Activated naive CD8-positive, alpha-beta T cell (primary cell): ENCODE data around the gene PIK3IP1.
"Not testable (repeated sequence)": the region's sequence is repeated elsewhere in the genome, so short reads cannot be mapped to it uniquely, and the experiment has no call there.

Source experiments
- H3K27ac Mint-ChIP-seq: one replicate; pipeline ENCODE4 v1.8.0; 2021; ENCODE audit warnings: mixed read lengths
- H3K27me3 Mint-ChIP-seq: one replicate; pipeline ENCODE4 v1.8.0; 2021; ENCODE audit warnings: mixed read lengths
- H3K36me3 Mint-ChIP-seq: one replicate; pipeline ENCODE4 v1.8.0; 2021; ENCODE audit warnings: mixed read lengths
- H3K4me1 Mint-ChIP-seq: one replicate; pipeline ENCODE4 v1.8.0; 2021; ENCODE audit warnings: low read depth, mixed read lengths
- H3K4me3 Mint-ChIP-seq: one replicate; pipeline ENCODE4 v1.8.0; 2021; ENCODE audit warnings: mild to moderate bottlenecking, mixed read lengths
- H3K9me3 Mint-ChIP-seq: one replicate; pipeline ENCODE4 v1.8.0; 2021; ENCODE audit warnings: low read depth, mixed read lengths

The PIK3IP1 gene

DNA sequence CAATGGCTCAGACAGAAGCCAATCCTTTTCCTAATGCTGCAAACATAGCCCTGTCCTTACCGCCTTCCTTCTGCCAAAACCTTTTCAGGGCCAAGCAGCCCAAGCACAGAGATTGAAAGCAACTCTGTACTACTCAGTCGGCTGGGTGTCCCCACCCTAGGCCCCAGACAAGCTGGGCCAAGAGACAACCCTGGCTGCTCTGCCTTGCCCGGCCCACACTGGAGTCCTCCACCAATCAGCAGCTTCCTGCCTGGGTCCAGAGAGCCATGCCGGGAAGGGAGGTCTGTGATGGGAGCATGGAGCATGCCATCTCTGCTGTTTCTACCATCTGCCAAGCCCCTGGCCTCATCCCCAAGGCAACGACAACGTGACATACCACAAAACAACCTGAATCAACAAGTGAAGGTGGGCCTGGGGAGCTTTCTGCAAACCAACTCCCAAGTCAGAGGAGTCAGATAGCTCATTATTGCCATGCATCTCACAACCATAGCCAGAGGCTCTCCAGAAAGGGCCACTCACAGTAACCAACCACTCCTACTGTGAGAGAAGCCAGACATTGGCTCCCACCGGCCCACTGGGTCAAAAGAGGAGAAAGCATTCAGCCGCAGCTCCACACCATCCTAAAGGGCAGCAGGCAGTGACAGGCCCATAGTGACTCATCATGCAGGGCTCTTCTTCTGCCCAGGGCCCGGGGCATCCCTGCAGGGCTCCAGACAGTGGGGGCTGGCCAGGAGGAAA is 35.7 kb upstream of the PIK3IP1 start:
- Mint-ChIP-seq H3K36me3 (peaks cover 5% of the 10 kb centered on the region), H3K9me3 (no peaks in the 10 kb centered on the region), H3K27ac (peak overlapping the region; percentile 34), H3K4me1 (peaks cover 32% of the 10 kb centered on the region), H3K4me3 (no peak overlapping the region), H3K27me3 (no peaks in the 10 kb centered on the region)

DNA sequence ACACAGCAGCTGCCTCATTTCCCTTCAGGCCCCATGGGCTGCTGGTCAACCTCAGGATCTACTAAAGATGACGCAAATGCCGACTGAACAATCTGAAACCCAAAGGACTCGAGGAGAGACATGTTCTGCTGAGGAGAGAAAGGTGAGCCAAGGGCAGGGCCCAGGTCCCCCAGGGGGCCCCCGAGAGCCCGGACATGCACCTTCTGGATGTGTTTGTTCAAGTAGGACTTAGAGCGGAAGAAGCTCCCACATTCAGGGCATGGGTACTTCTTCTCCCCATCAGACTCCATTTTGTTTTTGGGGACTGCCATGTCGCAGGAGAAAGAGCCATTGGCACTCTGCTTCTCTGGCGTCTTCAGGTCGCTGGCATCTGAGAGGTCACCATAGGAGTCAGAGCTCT is 34.6 kb upstream of the PIK3IP1 start:
- Mint-ChIP-seq H3K36me3 (peaks cover 2% of the 10 kb centered on the region), H3K9me3 (no peaks in the 10 kb centered on the region), H3K4me3 (no peak overlapping the region), H3K27ac (peak overlapping the region; percentile 46), H3K27me3 (no peaks in the 10 kb centered on the region), H3K4me1 (peaks cover 31% of the 10 kb centered on the region)

DNA sequence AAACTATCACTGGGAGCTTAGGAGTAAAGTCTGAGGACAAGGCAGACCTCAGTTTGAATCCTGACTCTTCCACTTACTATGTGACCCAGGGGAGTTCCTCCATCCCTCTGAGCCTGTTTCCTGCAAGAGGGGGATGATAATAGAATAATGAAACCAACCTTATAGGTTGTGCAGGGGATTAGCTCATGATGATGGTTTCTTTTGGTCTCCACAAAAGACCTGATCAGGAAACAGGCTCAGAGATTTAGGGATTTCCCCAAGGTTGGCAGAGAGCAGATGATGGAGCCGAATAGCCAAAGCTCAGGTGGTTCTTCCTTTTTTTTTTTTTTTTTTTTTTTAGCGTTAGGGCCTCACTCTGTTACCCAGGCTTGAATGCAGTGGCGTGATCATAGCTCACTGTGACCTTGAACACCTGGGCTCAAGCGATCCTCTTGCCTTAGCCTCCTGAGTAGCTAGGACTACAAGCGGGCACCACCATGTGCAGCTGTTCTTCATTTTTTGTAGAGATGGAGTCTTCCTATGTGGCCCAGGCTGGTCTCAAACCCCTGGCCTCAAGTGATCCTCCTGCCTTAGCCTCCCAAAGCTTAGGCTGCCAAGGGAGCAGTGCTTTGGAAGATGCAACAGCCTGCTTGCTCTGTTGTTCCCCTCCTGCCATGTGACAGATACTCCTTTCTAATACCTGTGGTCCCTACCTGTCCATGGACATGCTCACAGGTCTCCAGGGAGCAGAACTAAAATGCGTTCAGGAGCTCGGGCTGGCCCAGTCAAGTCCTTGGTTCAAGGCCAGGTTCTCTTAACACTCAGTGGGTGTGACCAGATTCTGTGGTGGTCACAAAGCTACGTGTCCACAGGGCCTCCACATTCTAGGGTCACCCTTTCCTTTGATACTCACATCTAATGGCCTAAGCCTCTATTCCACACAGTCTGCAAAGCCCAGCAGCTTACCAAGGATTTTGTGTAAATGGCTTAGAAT is 31.6 kb upstream of the PIK3IP1 start:
- no peaks in the 10 kb centered on the region for H3K27me3 Mint-ChIP-seq
- no peaks in the 10 kb centered on the region for H3K9me3 Mint-ChIP-seq
- no peak overlapping the region for H3K4me3 Mint-ChIP-seq
- peaks cover 5% of the 10 kb centered on the region for H3K36me3 Mint-ChIP-seq
- H3K4me1 Mint-ChIP-seq, result peaks cover 10% of the 10 kb centered on the region
- H3K27ac Mint-ChIP-seq, result peak overlapping the region; percentile 58

DNA sequence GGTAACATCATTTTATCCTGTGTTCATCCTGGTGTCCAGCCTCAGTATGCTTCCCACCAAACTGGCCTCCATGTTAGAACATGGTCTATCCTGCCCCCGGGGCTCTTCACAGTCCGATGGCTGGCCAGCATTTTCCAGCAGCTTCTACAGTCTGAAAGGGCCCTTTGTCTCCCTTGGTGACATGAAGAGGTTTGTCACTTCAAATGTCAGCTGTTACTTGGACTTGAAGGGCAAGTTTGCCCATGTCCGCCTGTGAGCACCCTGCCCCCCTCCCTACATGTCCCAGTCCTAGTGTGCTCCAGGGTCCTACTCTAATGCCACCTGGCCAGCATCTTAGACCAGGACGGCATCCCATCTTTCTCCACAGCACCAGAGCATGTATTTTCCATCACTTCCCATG is 29.1 kb upstream of the PIK3IP1 start:
- Mint-ChIP-seq H3K27ac (peak overlapping the region; percentile 61), H3K36me3 (peaks cover 9% of the 10 kb centered on the region), H3K4me3 (no peak overlapping the region), H3K27me3 (no peaks in the 10 kb centered on the region), H3K4me1 (peaks cover 9% of the 10 kb centered on the region), H3K9me3 (no peaks in the 10 kb centered on the region)

DNA sequence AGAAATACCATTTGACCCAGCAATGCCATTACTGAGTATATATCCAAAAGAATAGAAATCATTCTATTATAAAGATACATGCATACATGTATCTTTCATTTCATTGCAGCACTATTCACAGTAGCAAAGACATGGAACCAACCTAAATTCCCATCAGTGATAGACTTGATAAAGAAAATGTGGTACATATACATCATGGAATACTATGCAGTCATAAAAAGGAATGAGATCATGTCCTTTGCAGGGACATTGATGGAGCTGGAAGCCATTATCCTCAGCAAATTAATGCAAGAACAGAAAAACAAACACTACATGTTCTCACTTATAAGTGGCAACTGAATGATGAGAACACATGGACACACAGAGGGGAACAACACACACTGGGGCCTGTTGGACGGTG is 21.9 kb upstream of the PIK3IP1 start:
- not testable (repeated sequence) for H3K27ac Mint-ChIP-seq, H3K4me3 Mint-ChIP-seq, H3K27me3 Mint-ChIP-seq, H3K9me3 Mint-ChIP-seq
- Mint-ChIP-seq H3K4me1 (peaks cover 14% of the 10 kb centered on the region), H3K36me3 (peaks cover 20% of the 10 kb centered on the region)

DNA sequence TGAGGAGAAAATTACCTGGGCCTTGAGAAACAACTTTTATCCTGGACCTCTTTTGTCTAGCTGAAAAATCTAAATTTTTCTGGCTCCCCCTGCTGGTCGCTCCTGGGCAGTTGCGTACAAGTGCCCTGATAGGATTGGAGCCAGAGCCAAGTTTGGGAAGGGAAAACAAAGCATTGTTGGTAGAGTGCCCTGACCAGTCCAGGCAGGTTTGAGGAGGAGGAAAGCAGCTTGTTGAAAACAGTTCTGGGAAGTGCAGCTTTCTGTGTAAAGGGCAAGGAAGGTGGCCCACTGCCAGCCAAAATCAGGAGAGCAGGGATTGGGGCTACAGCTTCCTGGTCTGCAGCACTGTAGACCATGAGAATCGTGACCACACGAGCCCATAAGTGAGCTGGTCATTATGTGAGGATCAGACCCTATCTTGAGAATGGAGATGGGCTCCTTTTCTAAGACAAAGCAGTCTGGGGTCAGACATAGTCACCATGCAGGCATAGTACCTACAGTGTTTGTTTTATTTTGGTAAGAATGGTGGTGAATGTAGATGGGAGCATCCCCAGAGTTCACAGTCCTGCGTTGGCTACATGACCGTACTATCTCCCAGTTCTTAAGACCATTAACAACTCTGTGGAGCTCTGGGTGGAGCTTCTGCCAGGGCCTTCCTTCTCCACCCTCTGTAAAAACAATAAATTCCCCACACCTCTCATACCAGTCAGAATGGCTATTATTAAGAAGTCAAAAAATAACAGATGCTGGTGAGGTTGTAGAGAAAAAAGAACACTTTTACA is 21.3 kb upstream of the PIK3IP1 start:
- Mint-ChIP-seq H3K9me3 (peaks cover 4% of the 10 kb centered on the region), H3K36me3 (peaks cover 20% of the 10 kb centered on the region), H3K4me3 (no peak overlapping the region), H3K27ac (peak overlapping the region; percentile 66), H3K27me3 (no peaks in the 10 kb centered on the region), H3K4me1 (peaks cover 17% of the 10 kb centered on the region)

DNA sequence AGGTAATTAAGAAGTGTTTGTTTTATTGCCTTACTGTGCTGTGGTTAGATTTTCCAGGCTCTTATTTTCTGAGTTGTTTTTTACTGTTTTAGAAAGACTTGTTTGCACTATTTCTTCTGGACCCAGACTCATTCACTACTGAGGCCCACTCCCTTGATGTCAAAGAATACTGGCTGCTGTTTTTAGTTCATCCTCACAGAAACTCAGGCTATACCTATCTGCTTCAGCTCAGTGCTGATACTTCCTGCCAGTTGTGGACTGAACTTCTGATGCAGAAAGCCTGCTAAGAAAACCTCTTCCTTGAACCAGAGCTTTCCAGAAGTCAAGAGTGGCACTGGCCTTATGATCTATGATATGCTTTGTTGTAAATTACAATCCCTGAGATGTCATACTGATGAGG is 15.9 kb upstream of the PIK3IP1 start:
- Mint-ChIP-seq H3K4me3 (peak overlapping the region; percentile 36), H3K27me3 (no peaks in the 10 kb centered on the region), H3K36me3 (peaks cover 3% of the 10 kb centered on the region), H3K9me3 (no peaks in the 10 kb centered on the region), H3K4me1 (peaks cover 45% of the 10 kb centered on the region), H3K27ac (peak overlapping the region; percentile 76)

DNA sequence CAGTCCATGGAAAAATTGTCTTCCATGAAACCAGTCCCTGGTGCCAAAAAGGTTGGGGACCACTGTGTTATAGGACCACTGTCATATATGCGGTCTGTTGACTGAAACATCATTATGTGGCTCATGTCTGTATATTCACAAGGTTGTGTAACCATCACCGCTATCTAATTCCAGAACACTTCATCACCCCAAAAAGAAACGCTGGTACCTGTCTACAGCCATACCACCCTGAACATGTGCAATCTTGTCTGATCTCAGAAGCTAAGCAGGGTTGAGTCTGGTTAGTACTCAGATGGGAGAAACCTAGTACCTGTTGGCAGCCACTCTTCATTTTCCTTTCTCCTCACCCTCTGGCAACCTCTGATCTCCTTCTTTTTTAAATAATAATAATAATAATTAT is 12.9 kb upstream of the PIK3IP1 start:
- H3K4me1 Mint-ChIP-seq, result peaks cover 62% of the 10 kb centered on the region
- no peaks in the 10 kb centered on the region for H3K27me3 Mint-ChIP-seq
- H3K9me3 Mint-ChIP-seq, result no peaks in the 10 kb centered on the region
- H3K27ac Mint-ChIP-seq, result no peak overlapping the region
- H3K36me3 Mint-ChIP-seq, result peaks cover 2% of the 10 kb centered on the region
- no peak overlapping the region for H3K4me3 Mint-ChIP-seq

DNA sequence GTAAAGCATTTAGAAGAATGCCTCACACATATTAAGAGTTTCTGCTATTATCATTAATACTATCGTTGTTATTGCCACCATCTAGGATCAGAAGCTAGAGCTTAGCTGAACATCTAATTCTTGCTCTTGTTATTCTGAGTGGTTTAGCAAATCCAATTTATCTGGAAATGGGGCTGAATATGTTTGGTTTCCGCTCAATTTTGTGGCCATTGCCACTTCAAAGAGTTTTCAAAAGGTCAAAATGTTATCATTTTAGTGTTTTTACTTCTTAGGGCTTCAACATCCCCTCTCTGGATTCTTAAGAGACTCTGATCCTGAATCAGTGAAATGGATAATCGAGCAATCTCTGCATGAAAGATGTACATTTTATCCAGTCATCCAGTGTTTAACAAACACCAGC is 10.2 kb upstream of the PIK3IP1 start:
- Mint-ChIP-seq H3K27ac (no peak overlapping the region), H3K4me3 (no peak overlapping the region), H3K27me3 (no peaks in the 10 kb centered on the region), H3K4me1 (peaks cover 62% of the 10 kb centered on the region), H3K36me3 (peaks cover 2% of the 10 kb centered on the region), H3K9me3 (no peaks in the 10 kb centered on the region)

DNA sequence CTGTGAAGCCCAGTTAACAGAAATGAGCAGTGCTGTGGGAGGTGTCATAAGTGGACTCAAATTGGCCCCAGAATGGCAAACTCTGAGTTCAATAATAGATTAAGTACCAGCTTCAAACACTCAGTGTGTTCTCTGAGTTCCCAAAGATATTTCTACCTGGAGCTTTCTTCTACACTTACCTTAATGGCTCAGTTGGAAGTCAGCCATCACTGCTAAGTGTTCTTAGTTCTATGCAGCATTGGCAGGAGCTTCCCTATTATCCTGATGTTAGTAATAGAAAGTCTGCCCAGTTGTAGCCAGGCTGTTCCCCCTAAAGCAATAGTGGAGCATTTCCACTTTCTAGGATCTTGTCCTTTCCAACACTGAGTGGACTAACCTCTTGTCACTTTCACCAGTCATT is 9.7 kb upstream of the PIK3IP1 start:
- Mint-ChIP-seq H3K27ac (peak overlapping the region; percentile 46), H3K27me3 (no peaks in the 10 kb centered on the region), H3K36me3 (peaks cover 2% of the 10 kb centered on the region), H3K4me3 (no peak overlapping the region), H3K4me1 (peaks cover 63% of the 10 kb centered on the region), H3K9me3 (no peaks in the 10 kb centered on the region)

DNA sequence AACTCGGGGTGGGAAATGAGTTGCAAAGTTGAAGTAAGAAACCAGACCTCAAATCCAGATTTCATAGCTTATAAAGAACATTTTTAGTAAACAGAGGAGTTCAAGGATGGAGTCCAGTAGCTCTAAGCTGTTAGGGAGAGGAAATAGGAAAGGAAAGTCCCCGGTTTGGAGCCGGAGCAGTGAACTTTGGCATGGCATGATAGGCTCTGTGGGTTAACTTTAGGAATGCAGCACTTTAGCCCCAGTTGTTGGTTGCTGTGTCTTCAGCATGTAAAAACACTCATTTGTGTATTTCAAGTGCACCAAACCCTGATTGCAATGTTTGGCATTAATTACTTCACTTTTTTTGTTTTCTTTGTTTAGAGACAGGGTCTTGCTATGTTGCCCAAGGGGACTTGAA is 8.6 kb upstream of the PIK3IP1 start:
- peaks cover 2% of the 10 kb centered on the region for H3K36me3 Mint-ChIP-seq
- no peak overlapping the region for H3K4me3 Mint-ChIP-seq
- H3K27me3 Mint-ChIP-seq, result no peaks in the 10 kb centered on the region
- peak overlapping the region; percentile 25 for H3K27ac Mint-ChIP-seq
- peaks cover 66% of the 10 kb centered on the region for H3K4me1 Mint-ChIP-seq
- no peaks in the 10 kb centered on the region for H3K9me3 Mint-ChIP-seq

DNA sequence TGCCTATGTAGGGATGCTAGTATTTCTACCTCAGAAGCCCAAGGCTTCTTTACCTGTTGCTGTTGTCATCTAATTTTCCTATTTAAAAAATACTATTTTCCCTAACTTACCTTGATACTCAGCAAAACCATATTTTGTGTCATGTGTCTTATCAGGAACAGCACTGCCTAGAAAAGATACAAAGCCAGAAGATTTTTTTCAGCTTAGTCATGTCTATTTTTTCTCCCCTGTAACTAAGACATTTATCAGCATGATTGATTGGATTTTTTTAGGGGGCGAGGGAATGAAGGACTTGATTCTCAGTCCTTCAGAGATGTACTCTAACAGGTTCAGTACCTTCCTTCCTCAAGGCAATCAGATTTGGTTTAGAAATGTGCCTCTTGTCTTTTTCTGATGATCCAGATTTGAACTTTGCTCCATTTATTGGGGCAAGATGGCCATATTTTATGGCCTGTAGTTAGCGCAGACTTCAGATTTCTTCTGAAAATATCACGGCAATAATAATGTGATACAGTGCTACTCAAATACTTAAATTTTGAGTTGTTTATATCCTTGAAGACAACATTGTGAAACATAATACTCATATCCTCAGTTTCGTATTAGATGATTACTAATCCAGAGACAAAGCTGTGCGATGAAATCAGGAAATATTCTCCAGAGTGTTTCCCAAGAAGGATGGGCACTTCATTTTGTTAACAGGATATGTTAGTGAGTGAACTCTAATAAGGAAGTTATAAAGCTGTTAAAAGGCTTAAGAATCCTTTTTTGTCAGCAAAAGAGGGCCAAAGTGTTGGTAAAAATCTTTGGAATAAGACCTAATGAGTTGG is 3.8 kb upstream of the PIK3IP1 start:
- Mint-ChIP-seq H3K4me3 (peak overlapping the region; percentile 63), H3K4me1 (peaks cover 71% of the 10 kb centered on the region), H3K27me3 (no peaks in the 10 kb centered on the region), H3K36me3 (peaks cover 2% of the 10 kb centered on the region), H3K9me3 (no peaks in the 10 kb centered on the region), H3K27ac (peak overlapping the region; percentile 92)

DNA sequence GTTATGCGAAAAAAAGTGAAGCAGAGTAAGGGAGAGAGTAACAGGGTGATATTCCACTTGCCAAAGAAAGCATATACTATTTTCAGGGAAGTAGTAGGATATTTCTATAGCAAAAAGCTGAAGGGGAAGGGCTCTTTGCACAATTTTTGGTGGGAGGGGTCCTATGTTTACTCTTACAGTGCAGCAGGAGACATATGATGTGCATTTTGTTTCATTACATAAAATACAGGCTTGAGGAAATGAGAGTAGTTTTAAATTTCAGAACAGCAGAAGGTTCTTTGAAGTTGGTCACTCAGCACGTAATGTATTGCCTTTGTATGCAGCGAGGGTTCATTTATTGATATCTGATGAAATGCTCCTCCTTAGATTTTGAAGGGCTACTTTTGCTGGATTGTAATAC is 3.1 kb upstream of the PIK3IP1 start:
- peaks cover 65% of the 10 kb centered on the region for H3K4me1 Mint-ChIP-seq
- no peaks in the 10 kb centered on the region for H3K27me3 Mint-ChIP-seq
- H3K9me3 Mint-ChIP-seq, result no peaks in the 10 kb centered on the region
- H3K27ac Mint-ChIP-seq, result peak overlapping the region; percentile 92
- H3K4me3 Mint-ChIP-seq, result peak overlapping the region; percentile 63
- H3K36me3 Mint-ChIP-seq, result peaks cover under 1% of the 10 kb centered on the region
